Hippocampal formation (tissue), 2 donors: ENCODE data around the gene DHRS7C.
A peak's percentile ranks its signal among the peaks of the same experiment; 100 is the strongest.

Experiments
- DNase-seq, 2 donors: peaks; one replicate each; lab custom pipeline; 2025; lab: John Stamatoyannopoulos, UW

DHRS7C gene

GRCh38 chr17:9790889-9791876 is at the start of gene DHRS7C:
TSS of gene DHRS7C (minus strand) at chr17:9791592. CDS start at chr17:9791284, 308 bp downstream.
- no peak for DNase-seq

GRCh38 chr17:9839433-9839832 is 48.0 kb upstream of the DHRS7C start:
- no peak for DNase-seq

- no peak for DNase-seq
Observed at GRCh38 chr17:9837551-9838471, 46.4 kb upstream of the DHRS7C start.

GRCh38 chr17:9833922-9834321 is 42.5 kb upstream of the DHRS7C start:
- no peak for DNase-seq

- DNase-seq, result no peak
Observed at GRCh38 chr17:9830711-9831110, 39.3 kb upstream of the DHRS7C start.

- DNase-seq, result no peak
Observed at GRCh38 chr17:9829343-9829742, 38.0 kb upstream of the DHRS7C start.

- no peak for DNase-seq
Observed at GRCh38 chr17:9828296-9829295, 37.2 kb upstream of the DHRS7C start.

GRCh38 chr17:9825641-9826150 is 34.3 kb upstream of the DHRS7C start, which contains the start of gene GLP2R:
TSS of gene GLP2R (plus strand) at chr17:9825924. CDS start at chr17:9826064, 140 bp downstream.
- DNase-seq, result no peak

- no peak for DNase-seq
Observed at GRCh38 chr17:9824797-9825338, 33.5 kb upstream of the DHRS7C start.

GRCh38 chr17:9824094-9824493 is 32.7 kb upstream of the DHRS7C start:
- DNase-seq, result no peak

- no peak for DNase-seq
Observed at GRCh38 chr17:9821921-9822320, 30.5 kb upstream of the DHRS7C start, which contains the start of gene GSG1L2. TSS of gene GSG1L2 (minus strand) at chr17:9822079. CDS start at chr17:9822071, 8 bp downstream.

GRCh38 chr17:9820448-9820847 is 29.1 kb upstream of the DHRS7C start:
- DNase-seq, result no peak

- no peak for DNase-seq
Observed at GRCh38 chr17:9818760-9819159, 27.4 kb upstream of the DHRS7C start.

GRCh38 chr17:9817086-9817485 is 25.7 kb upstream of the DHRS7C start:
- DNase-seq, result peak in 1 of 2 donors; percentile 30

- no peak for DNase-seq
Observed at GRCh38 chr17:9816472-9816871, 25.1 kb upstream of the DHRS7C start.

- no peak for DNase-seq
Observed at GRCh38 chr17:9814337-9814945, 23.0 kb upstream of the DHRS7C start.

GRCh38 chr17:9813166-9813565 is 21.8 kb upstream of the DHRS7C start:
- no peak for DNase-seq

GRCh38 chr17:9811537-9811936 is 20.1 kb upstream of the DHRS7C start:
- no peak for DNase-seq

GRCh38 chr17:9811086-9811485 is 19.7 kb upstream of the DHRS7C start:
- DNase-seq, result no peak
